Prostate gland (tissue), 2 donors: ENCODE data around the gene RYR1.

Source experiments
- CTCF ChIP-seq, 4 experiments: fragments of 200-600 bp in 2 of 4; fragments of 450-650 bp in 2 of 4; sonication (generic) in 2 of 4; IDR thresholded peaks; 1 replicate in 3 of 4; 2 replicates in 1 of 4; pipeline ENCODE4 v1.5.1; 2016 to 2019; ENCODE audit warnings: antibody characterized with exemption in 4 of 4, mild to moderate bottlenecking in 2 of 4, moderate library complexity in 2 of 4
- POLR2A ChIP-seq: fragments of 450-650 bp; IDR thresholded peaks from one replicate; pipeline ENCODE4 v1.6.1; 2016; ENCODE audit warnings: antibody characterized with exemption, mild to moderate bottlenecking

DNA sequence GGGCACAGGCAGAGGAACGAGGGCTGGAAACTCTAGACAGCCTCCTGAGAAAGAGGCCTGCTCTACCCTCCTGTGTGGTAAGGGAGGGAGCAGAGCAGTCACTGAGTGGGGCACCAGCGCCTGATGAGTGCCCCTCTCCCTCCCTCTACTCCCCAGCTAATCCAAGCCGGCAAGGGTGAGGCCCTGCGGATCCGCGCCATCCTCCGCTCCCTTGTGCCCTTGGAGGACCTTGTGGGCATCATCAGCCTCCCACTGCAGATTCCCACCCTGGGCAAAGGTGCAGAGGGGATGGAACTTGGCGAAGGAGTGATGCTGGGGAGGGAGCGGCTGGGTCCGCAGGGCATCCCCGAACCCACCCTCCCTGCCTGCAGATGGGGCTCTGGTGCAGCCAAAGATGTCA lies 67.0 kb downstream of the RYR1 start:
- TF ChIP-seq CTCF (IDR thresholded peaks at IDR 0.05), result no peak
- no peak for TF ChIP-seq POLR2A
